H9 (cell line): Measurements from ENCODE around the gene TRIO. TPM values are rescaled to one million over a fixed set of nuclear protein-coding genes. Genes with fewer than 3 reads are reported as not detected.

ENCODE experiments used
- DNase-seq: peaks from one replicate; pipeline ENCODE4 v3.0.0-alpha.2; 2017
- H2AFZ ChIP-seq: one replicate; pipeline ENCODE4 v1.6.1; 2013; ENCODE audit warnings: mild to moderate bottlenecking, low read length, control low read depth, moderate library complexity
- H2AK5ac ChIP-seq: 2 replicates; pipeline ENCODE4 v1.6.1; 2013; ENCODE audit warnings: low read length, control low read depth, mixed read lengths; ENCODE audit not compliant: insufficient read length
- H2BK120ac ChIP-seq: one replicate; pipeline ENCODE4 v1.6.1; 2013; ENCODE audit warnings: low read depth, mild to moderate bottlenecking, low read length, control low read depth, inconsistent platforms; ENCODE audit not compliant: poor library complexity, severe bottlenecking
- H2BK12ac ChIP-seq: 2 replicates; pipeline ENCODE4 v1.6.1; 2013; ENCODE audit warnings: low read length, control low read depth, mixed read lengths, low read depth; ENCODE audit not compliant: insufficient read length
- H2BK15ac ChIP-seq: 2 replicates; pipeline ENCODE4 v1.6.1; 2013; ENCODE audit warnings: low read depth, low read length, control low read depth
- H2BK20ac ChIP-seq: one replicate; pipeline ENCODE4 v1.6.1; 2013; ENCODE audit warnings: low read depth, mild to moderate bottlenecking, low read length, control low read depth, inconsistent platforms; ENCODE audit not compliant: poor library complexity, severe bottlenecking
- H2BK5ac ChIP-seq: 2 replicates; pipeline ENCODE4 v1.6.1; 2013; ENCODE audit warnings: low read length, control low read depth, mixed read lengths; ENCODE audit not compliant: insufficient read length
- H3K14ac ChIP-seq: 2 replicates; pipeline ENCODE4 v1.6.1; 2013; ENCODE audit warnings: low read length, control low read depth; ENCODE audit not compliant: insufficient read depth
- H3K18ac ChIP-seq: 2 replicates; pipeline ENCODE4 v1.6.1; 2013; ENCODE audit warnings: low read depth, mild to moderate bottlenecking, mixed read lengths, low read length, control low read depth; ENCODE audit not compliant: insufficient read length
- H3K23ac ChIP-seq: 2 replicates; pipeline ENCODE4 v1.6.1; 2013; ENCODE audit warnings: low read length, control low read depth, mixed read lengths, low read depth; ENCODE audit not compliant: insufficient read length
- H3K23me2 ChIP-seq: 2 replicates; pipeline ENCODE4 v1.6.1; 2013; ENCODE audit warnings: low read depth, mild to moderate bottlenecking, mixed read lengths, low read length, control low read depth; ENCODE audit not compliant: insufficient read length, poor library complexity, severe bottlenecking
- H3K27ac ChIP-seq: 2 replicates; pipeline ENCODE4 v1.5.1; 2013; ENCODE audit warnings: low read length, control low read depth, mixed read lengths, low read depth; ENCODE audit not compliant: insufficient read length
- H3K27me3 ChIP-seq: 2 replicates; pipeline ENCODE4 v1.6.1; 2013; ENCODE audit warnings: low read length, control low read depth, inconsistent platforms; ENCODE audit not compliant: insufficient read depth
- H3K4ac ChIP-seq: 2 replicates; pipeline ENCODE4 v1.6.1; 2013; ENCODE audit warnings: low read depth, mild to moderate bottlenecking, control low read depth, inconsistent platforms, low read length, moderate library complexity
- H3K4me1 ChIP-seq: 2 replicates; pipeline ENCODE4 v1.6.1; 2013; ENCODE audit warnings: low read length, control low read depth, inconsistent platforms; ENCODE audit not compliant: insufficient read depth
- H3K4me2 ChIP-seq: 2 replicates; pipeline ENCODE4 v1.6.1; 2013; ENCODE audit warnings: low read length, control low read depth, mixed read lengths; ENCODE audit not compliant: insufficient read length, insufficient read depth
- H3K56ac ChIP-seq: 2 replicates; pipeline ENCODE4 v1.6.1; 2013; ENCODE audit warnings: low read depth, mild to moderate bottlenecking, mixed read lengths, low read length, control low read depth; ENCODE audit not compliant: insufficient read length
- H3K79me1 ChIP-seq: 2 replicates; pipeline ENCODE4 v1.6.1; 2013; ENCODE audit warnings: low read depth, mild to moderate bottlenecking, moderate library complexity, low read length, control low read depth, inconsistent platforms; ENCODE audit not compliant: insufficient read depth, poor library complexity, severe bottlenecking
- H3K79me2 ChIP-seq: 2 replicates; pipeline ENCODE4 v1.6.1; 2013; ENCODE audit warnings: low read length, control low read depth, inconsistent platforms; ENCODE audit not compliant: insufficient read depth
- H3K9ac ChIP-seq: 2 replicates; pipeline ENCODE4 v1.6.1; 2013; ENCODE audit warnings: low read length, control low read depth, mixed read lengths; ENCODE audit not compliant: insufficient read length; ENCODE audit errors: extremely low read depth
- H3K9me3 ChIP-seq: one replicate; pipeline ENCODE4 v1.6.1; 2013; ENCODE audit warnings: low read depth, low read length, inconsistent platforms; ENCODE audit not compliant: control insufficient read depth
- H3T11ph ChIP-seq: one replicate; pipeline ENCODE4 v1.6.1; 2013; ENCODE audit warnings: mild to moderate bottlenecking, low read length, control low read depth, inconsistent platforms
- H4K20me1 ChIP-seq: one replicate; pipeline ENCODE4 v1.6.1; 2013; ENCODE audit not compliant: control insufficient read depth, insufficient read length, insufficient read depth
- H4K5ac ChIP-seq: 2 replicates; pipeline ENCODE4 v1.6.1; 2013; ENCODE audit warnings: low read depth, mild to moderate bottlenecking, mixed read lengths, low read length, control low read depth; ENCODE audit not compliant: insufficient read length
- H4K8ac ChIP-seq: replicated peaks from 2 replicates; pipeline ENCODE4 v1.6.1; 2013; ENCODE audit warnings: low read length, control low read depth, mixed read lengths, low read depth; ENCODE audit not compliant: insufficient read length
- H4K91ac ChIP-seq: 2 replicates; pipeline ENCODE4 v1.6.1; 2013; ENCODE audit warnings: low read depth, mild to moderate bottlenecking, moderate library complexity, mixed read lengths, low read length, control low read depth; ENCODE audit not compliant: insufficient read length
- H3K27ac Mint-ChIP-seq, 3 experiments: 2 replicates in 2 of 3; 3 replicates in 1 of 3; pipeline ENCODE4 v1.8.0; 2020 to 2021; ENCODE audit warnings: mixed read lengths in 3 of 3, mild to moderate bottlenecking in 1 of 3, moderate library complexity in 1 of 3
- H3K27me3 Mint-ChIP-seq: 2 replicates; pipeline ENCODE4 v1.8.0; 2021; ENCODE audit warnings: low read depth, mild to moderate bottlenecking, moderate library complexity, mixed read lengths
- H3K36me3 Mint-ChIP-seq, 3 experiments: 2 replicates in 2 of 3; 3 replicates in 1 of 3; pipeline ENCODE4 v1.8.0; 2020 to 2021; ENCODE audit warnings: low read depth in 3 of 3, mixed read lengths in 3 of 3; ENCODE audit not compliant: insufficient read depth in 1 of 3
- H3K4me1 Mint-ChIP-seq, 2 experiments: 2 replicates each; pipeline ENCODE4 v1.8.0; 2020; ENCODE audit warnings: mixed read lengths in 2 of 2
- H3K4me3 Mint-ChIP-seq, 2 experiments: 2 replicates in 1 of 2; 3 replicates in 1 of 2; pipeline ENCODE4 v1.8.0; 2020 to 2021; ENCODE audit warnings: mild to moderate bottlenecking in 2 of 2, mixed read lengths in 2 of 2, moderate library complexity in 1 of 2
- H3K9me3 Mint-ChIP-seq, 2 experiments: 2 replicates in 1 of 2; 3 replicates in 1 of 2; pipeline ENCODE4 v1.8.0; 2020; ENCODE audit warnings: mild to moderate bottlenecking in 2 of 2, mixed read lengths in 2 of 2, moderate library complexity in 1 of 2
- WGBS: extraction: QIAGEN DNeasy Blood & Tissue Kit; methylation state at CpG from one replicate; pipeline ENCODE4 v1.1.7; 2013; ENCODE audit warnings: missing lambda C conversion rate, low lambda C conversion rate, mixed read lengths; ENCODE audit not compliant: insufficient read length; ENCODE audit errors: extremely low coverage; 5-methylcytosine and 5-hydroxymethylcytosine counted together
- total RNA-seq: library from RNA; stranded (reverse); gene quantifications from 2 replicates; pipeline ENCODE4 v1.2.1, GENCODE V29; 2021
- TF ChIP-seq, protein P1 (sequence below): fragments of 200-600 bp; sonication (generic); conservative IDR thresholded peaks from 3 replicates; pipeline ENCODE4 v1.8.0; 2021; ENCODE audit warnings: antibody characterized with exemption, mild to moderate bottlenecking

TRIO gene
- total RNA-seq, 1 experiment from 2014 or later = 87.8 TPM

DNA sequence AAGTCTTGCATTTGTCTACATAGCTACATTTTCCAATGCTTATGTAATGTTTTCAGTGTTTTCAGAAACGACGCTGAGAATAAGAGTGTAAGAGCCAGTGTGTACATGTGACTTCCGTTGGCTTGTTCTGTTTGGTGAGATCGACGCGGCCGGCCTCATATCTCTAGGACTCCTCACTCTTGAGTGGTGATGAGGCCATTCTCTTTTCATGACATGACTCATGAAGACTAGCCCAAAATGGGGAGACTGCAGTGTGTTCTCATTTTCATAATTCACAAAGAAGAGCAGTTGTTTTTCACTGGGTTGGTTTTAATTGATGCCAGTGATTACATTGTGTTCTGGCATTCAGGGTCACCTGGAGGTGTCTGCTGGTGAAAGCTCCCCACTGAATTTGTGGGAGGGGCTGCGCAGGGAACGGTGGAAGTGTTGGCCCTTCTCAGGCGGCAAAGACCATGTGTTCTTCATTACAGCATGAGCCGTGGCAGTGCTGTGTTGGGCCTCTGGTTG lies 306.9 kb downstream of the TRIO start:
- Histone ChIP-seq H3K9me3 (no peaks in the 10 kb centered on the region), H3K23me2 (no peaks in the 10 kb centered on the region), H3K23ac (no peak overlapping the region), H3K4me2 (no peak overlapping the region), H4K91ac (no peak overlapping the region), H2AK5ac (no peak overlapping the region), H2AFZ (no peak overlapping the region), H3K27ac (no peak overlapping the region), H2BK20ac (no peak overlapping the region), H3T11ph (no peak overlapping the region), H3K4ac (no peak overlapping the region), H4K8ac (no peak overlapping the region), H3K4me1 (peaks cover 12% of the 10 kb centered on the region; the same call in 1 of the 2 replicates), H3K79me2 (no peaks in the 10 kb centered on the region), H2BK15ac (no peak overlapping the region), H3K9ac (no peak overlapping the region), H2BK12ac (no peak overlapping the region), H4K5ac (no peak overlapping the region), H3K14ac (no peak overlapping the region), H3K79me1 (no peaks in the 10 kb centered on the region), H3K18ac (no peak overlapping the region), H3K27me3 (no peaks in the 10 kb centered on the region), H2BK5ac (no peak overlapping the region), H4K20me1 (no peaks in the 10 kb centered on the region), H3K56ac (no peak overlapping the region), H2BK120ac (no peak overlapping the region)
- H3K4me3 Mint-ChIP-seq = no peak overlapping the region
- H3K9me3 Mint-ChIP-seq = peaks cover 7% of the 10 kb centered on the region in 2 experiments; a peak in 4 of 5 replicates
- H3K27ac Mint-ChIP-seq = peak overlapping the region; percentile 5 to 78 (median 74); a peak in 3 of 7 replicates
- TF ChIP-seq, protein P1, sequence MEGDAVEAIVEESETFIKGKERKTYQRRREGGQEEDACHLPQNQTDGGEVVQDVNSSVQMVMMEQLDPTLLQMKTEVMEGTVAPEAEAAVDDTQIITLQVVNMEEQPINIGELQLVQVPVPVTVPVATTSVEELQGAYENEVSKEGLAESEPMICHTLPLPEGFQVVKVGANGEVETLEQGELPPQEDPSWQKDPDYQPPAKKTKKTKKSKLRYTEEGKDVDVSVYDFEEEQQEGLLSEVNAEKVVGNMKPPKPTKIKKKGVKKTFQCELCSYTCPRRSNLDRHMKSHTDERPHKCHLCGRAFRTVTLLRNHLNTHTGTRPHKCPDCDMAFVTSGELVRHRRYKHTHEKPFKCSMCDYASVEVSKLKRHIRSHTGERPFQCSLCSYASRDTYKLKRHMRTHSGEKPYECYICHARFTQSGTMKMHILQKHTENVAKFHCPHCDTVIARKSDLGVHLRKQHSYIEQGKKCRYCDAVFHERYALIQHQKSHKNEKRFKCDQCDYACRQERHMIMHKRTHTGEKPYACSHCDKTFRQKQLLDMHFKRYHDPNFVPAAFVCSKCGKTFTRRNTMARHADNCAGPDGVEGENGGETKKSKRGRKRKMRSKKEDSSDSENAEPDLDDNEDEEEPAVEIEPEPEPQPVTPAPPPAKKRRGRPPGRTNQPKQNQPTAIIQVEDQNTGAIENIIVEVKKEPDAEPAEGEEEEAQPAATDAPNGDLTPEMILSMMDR = no peak
- H3K36me3 Mint-ChIP-seq = peaks cover 17 to 26% (median 19%) of the 10 kb centered on the region in 3 experiments
- WGBS = no CpG with 5 or more reads among the region's 11 CpGs
- H3K4me1 Mint-ChIP-seq = peaks cover 40 to 43% of the 10 kb centered on the region in 2 experiments
- no peaks in the 10 kb centered on the region for H3K27me3 Mint-ChIP-seq
- DNase-seq = no peak
